Non-pigmented ciliary epithelial cell (primary cell): Measurements from ENCODE around the gene METTL8.
A peak's percentile ranks its signal among the peaks of the same experiment; 100 is the strongest.

Experiments used
- DNase-seq: peaks from one replicate; pipeline ENCODE4 v3.0.0-alpha.2; 2010; ENCODE audit warnings: low read depth

METTL8 gene

GRCh38 chr2:171433763-171434012 lies at the start of gene METTL8:
TSS of gene METTL8 (minus strand) at chr2:171433990. CDS start at chr2:171392185, 41,805 bp downstream.
- DNase-seq: no peak

DNA sequence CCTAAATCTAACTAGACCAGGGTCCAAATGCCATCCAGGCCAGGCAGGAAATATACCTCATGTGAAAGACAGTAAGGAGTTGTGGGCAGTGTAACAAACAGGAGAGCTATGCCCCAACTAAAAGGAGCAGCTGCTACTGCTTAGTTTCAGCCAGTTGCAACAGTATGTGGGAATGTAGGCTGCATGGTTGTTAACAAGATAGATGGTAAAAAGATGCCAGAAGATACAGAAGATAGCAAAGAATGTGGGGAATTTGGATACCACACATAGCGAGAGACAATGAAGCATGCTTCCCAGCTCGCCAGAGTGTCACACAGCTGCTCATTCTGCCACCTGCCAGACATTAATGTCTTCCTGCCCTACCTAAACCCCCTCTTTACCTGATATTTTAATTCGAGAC lies 49.1 kb upstream of the METTL8 start:
- DNase-seq: no peak

DNA sequence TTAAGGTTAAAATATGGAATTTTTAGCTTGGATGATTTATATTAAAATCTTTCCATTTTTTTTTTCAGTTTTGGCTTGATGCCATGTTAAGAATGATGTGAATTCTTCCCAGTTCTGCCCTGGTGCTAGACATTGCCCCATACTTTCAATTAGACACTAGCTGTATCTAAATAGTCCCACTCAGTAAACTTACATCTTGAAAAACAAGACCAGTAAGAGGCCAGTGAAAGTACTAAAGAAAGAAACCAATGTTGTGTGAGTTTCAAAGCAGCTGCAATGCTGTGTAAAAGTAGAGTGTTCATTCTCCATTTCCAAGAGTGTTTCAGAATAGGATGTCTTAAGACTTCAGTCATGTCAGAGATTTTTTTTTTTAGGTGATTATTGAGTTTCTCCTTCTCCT lies 48.5 kb upstream of the METTL8 start:
- DNase-seq: no peak

DNA sequence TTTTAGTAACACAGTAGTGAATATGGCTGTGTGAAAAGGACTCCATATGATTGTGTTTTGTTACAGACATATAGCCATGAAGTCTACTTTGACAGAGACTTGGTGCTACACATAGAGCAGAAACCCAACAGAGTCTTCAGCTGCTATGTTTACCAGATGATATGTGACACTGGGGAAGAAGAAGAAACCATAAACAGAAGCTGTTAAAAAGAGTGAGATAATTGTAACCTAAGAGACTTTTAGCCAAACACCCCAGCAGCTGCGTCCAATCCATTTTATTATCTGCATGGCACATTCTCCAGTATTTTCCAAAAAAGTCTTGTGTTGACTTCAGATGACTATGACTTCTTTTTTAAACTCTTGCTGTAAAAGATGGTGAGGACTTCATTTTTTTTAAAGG lies 47.1 kb upstream of the METTL8 start:
- no peak for DNase-seq

DNA sequence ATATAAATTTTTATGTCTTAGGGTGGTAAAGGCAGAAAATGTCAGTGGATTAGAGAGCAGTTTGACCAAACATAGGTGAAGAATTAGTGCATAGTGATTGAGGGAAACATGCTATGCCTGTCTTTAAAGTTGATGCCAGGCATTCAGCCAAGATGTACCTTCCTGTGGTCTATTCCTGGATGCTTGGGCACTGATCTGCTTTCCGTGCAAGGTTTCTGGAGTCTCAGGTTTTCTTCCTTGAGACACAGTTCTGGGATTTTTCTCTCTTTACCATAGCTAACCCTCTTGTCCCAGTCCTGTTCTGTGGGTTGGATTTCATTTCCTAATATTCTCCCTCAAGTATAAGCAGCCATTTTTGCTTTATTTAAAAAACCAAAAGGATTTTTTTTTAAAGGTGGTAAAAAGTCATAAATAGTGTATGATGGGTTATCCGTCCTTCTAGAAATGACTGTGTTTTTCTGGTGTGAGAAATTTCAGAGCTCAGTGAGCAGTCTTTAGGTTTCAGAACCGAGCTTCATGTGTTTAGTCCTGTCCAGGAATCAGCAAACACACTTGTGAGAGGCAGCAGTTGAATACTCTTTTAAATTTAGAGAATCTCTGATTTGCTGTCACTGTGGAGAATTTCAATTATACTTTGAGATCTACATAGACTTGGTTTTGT lies 45.5 kb upstream of the METTL8 start:
- DNase-seq: no peak

- peak; percentile 37 for DNase-seq
Measured at GRCh38 chr2:171478345-171478744, 44.6 kb upstream of the METTL8 start.

DNA sequence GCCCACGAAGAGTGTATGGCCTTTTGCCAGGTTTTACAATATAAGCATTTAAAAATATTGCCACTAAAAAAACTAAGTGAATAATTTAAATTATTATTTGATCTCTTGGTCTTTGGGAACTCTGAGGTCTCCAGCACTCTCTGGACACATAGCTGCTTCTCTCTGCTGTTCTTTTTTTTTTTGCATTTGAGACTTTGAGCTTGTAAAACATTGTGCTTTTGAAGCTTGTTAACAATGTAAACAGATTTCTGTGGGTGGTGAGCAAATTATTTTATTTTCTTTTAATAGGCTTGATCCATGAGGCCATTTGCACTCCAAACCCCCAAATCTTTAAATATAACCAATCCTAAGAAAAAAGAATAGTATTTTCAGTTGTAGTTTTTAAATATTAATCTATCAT lies 42.2 kb upstream of the METTL8 start:
- no peak for DNase-seq

DNA sequence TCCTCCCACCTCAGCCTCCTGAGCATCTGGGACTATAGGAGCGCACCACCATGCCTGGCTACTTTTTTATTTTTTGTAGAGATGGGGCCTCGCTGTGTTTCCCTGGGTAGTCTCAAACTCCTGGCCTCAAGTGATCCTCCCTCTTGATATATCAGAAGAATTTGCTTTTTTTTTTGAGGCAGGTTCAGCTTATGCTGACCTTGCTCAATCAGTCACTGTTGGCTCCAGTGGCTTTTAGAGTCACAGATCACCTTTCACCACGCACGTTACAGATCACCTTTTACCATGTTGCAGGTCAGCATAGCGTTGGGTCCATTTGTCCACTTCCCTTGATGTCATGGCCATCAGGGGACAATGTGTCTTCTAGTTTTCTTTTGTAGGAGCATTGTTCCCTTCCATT lies 36.3 kb upstream of the METTL8 start:
- DNase-seq: no peak

DNA sequence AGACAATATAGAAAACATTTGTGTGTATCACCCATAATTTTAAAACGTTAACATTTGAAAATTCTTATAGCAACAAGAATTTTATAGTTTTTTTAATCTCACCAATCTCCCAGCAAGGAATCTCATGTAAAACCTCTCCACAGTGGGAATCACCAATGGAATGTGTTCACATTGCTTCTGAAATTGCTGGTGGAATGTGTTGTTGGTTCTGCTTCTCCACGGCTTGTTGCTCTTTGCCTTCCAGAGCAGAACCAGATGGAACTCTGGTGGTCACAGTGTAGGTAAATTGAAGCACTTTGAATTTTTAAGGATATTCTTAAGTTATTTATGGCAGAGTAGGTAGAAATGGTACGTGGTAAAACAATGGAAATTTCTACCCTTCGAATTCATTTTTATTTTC lies 35.4 kb upstream of the METTL8 start:
- DNase-seq: no peak

DNA sequence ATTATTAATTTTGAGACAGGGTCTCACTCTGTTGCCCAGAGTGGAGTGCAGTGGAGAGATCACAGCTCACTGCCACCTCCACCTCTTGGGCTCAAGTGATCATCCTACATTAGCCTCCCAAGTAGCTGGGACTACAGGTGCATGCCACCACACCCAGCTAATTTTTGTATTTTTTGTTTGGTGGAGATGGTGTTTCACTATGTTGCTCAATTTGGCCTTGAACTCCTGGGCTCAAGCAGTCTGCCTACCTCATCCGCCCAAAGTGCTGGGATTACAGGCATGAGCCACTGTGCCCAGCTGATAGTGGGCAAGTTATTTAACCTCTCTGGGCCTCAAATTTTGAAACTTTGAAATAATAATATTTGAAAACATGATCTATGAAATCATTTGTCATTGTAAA lies 26.7 kb upstream of the METTL8 start:
- DNase-seq: no peak

- no peak for DNase-seq
Measured at GRCh38 chr2:171459498-171459897, 25.7 kb upstream of the METTL8 start.

DNA sequence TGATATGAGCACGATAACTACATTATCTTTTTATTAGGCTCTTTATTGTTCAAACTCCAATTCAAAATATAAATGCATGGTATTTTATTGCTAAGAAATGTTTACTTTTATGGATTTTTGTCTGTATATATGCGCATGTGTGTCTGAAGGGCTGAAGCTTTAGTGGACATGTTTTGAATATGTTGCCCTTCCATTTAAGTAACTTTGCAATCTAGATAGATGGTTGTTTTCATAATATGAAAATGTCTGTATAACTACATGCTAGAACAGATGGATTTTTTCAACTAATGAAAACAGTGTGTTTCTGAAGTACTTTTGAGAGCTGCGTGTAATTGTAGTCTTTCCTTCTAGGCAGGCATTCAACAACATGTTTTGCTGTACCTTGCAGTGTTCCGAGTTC lies 19.0 kb upstream of the METTL8 start:
- DNase-seq: no peak

- no peak for DNase-seq
Measured at GRCh38 chr2:171451074-171451473, 17.3 kb upstream of the METTL8 start.

DNA sequence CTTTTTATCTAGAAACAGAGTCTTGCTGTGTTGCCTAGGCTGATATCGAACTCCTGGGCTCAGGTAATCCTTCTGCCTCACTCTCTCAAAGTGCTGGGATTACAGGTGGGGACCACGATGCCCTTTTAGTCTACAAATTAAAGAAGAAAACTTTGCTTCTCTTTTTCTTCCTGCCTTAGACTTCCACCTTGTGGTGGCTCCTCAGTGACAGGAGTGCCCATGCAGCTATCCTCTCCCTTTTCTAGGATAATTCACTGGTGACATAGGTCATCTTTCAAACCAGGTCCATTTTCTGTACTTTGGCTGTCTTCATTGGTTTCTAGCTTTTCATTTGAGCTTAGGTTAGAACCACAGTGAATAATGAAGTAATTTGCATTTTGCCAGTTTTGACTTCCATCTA lies 13.9 kb upstream of the METTL8 start:
- DNase-seq: no peak

DNA sequence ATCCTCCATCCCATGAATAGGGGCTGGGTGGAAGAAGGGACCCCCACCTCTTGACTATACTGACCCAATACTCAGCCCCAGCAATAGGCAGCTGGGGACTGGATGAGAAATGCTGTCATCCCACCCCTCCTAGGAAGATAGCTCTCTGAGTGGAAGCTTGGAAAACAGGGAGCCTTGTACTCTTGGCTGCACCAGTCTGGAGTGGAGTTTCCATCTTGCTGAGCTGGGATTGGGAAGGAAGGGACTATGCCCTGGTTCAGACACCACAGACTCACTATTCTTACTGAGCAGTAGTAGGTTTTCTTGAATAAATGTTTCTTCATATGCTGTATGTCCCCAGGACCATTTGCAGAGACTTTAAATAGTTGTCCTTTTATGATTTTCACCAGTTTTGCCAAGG lies 7.7 kb upstream of the METTL8 start:
- DNase-seq: no peak

- DNase-seq: peak; percentile 82
Measured at GRCh38 chr2:171436307-171436706, 2.5 kb upstream of the METTL8 start.

DNA sequence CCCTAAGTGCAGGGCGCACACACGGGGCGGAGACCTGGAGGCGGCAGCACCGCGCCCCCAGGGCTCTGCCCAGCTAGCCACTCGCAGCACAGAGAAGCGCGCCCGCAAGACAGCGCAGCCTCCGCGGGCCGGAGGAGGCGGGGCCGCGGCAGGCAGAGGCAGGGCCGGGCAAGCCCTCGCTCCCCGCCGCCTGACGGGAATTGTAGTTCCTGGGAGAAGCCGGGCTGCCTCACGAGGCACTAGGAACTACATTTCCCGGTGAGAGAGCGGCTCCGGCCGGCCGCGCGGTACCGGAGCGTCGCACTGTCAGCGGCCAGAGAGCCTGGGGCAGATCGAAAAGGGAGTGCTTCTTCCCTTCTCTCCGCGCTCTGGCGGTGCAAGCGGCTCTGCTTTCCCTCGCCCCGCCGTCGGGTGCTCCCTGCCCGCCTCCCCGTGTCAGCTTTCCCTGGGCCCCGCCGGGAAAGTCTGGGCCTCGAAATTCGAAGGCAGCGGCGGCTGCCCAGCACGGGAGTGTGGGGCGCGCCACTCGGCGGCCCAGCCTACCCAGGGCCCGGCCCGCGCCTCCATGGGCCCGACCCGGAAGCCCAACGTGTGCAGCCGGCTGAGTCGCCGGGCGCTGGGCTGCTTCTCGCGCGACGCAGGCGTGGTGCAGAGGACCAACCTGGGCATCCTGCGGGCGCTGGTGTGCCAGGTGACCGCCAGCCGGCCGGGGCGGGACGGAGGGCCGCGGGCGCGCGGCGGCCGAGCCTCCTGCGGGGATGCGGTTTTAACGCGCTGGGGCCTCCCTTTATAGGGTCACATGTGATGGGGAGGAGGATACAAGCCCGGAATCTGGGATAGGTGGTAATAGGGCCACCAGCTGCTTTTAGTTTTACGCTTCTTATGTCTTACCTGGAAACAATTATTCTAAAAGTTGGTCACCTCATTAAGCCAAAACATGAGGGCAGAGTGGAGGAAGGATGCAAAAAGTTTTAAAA lies 511 bp upstream of the METTL8 start, which contains the start of gene DCAF17:
DCAF17 (plus strand) TSS at position 214 of the 977 bp plus-strand sequence; CDS start at position 566, 352 bp downstream.
- DNase-seq: peak; percentile 67

- DNase-seq: no peak
Measured at GRCh38 chr2:171432969-171433762, 624 bp downstream of the METTL8 start.

- DNase-seq: no peak
Measured at GRCh38 chr2:171432206-171432968, 1.4 kb downstream of the METTL8 start.

DNA sequence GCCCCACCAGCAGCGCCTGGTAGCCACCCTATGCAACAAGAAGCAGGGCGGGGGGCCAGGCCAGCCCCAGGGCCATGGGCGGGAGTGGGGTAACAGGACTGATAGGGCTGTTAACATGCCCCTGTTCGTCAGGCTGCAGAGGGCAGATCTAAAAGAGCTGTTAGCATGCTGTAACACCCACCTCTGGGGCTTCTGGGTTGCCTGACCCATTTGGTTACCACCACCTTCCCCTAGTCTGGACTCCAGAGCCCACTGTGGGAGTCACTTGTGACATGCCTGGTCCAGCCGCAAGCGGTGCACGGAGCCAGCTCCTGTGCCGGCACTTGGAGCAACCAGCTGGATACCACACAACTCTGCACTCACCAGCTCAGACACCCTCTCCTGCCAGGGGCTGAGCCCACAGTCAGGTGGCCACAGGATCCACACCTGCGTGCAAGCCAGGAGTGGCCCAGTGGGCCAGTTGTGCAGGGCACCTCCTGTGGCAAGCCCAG lies 2.1 kb downstream of the METTL8 start:
- no peak for DNase-seq

- DNase-seq: no peak
Measured at GRCh38 chr2:171430516-171431410, 3.0 kb downstream of the METTL8 start.
